H1 (cell line): ENCODE results near the gene F10. TPM values are rescaled to one million over a fixed set of nuclear protein-coding genes. Genes with fewer than 3 reads are reported as not detected.

ENCODE experiments used
- CBX8 ChIP-seq: fragments of 300-800, 300-1000 bp; sonication (generic); IDR thresholded peaks from 2 replicates; pipeline ENCODE4 v1.7.1; 2016; ENCODE audit warnings: low read depth, low read length, borderline replicate concordance
- CEBPB ChIP-seq: IDR thresholded peaks from 2 replicates; pipeline ENCODE4 v1.6.1; 2012; ENCODE audit warnings: low read depth, low read length
- CHD7 ChIP-seq: fragments of 300-600 bp; sonication (generic); IDR thresholded peaks from 2 replicates; pipeline ENCODE4 v1.7.1; 2012; ENCODE audit warnings: low read length, moderate library complexity, mild to moderate bottlenecking, inconsistent platforms; ENCODE audit not compliant: insufficient replicate concordance
- NRF1 ChIP-seq: IDR thresholded peaks from 2 replicates; pipeline ENCODE4 v1.6.1; 2011; ENCODE audit warnings: mild to moderate bottlenecking, low read depth, low read length, improper control_type of control experiment
- polyA plus RNA-seq, 7 experiments: library from polyadenylated mRNA; depleted of rRNA in 3 of 7; stranded (reverse) in 5 of 7; unstranded in 2 of 7; fragments of >200 nt in 5 of 7; fragments of 200-250 nt in 2 of 7; gene quantifications; 1 replicate in 5 of 7; 2 replicates in 1 of 7; 4 replicates in 1 of 7; pipeline versions ENCODE4 v1.2.1 to v1.2.3, GENCODE V29; 2011 to 2013; ENCODE audit warnings: missing spikeins in 2 of 7, mixed read lengths in 2 of 7
- total RNA-seq: library from RNA; stranded (reverse); fragmentation: NEBNext Ultra II Directional; extraction: Animal tissue kit (Norgen Biotek cat#: 25700); gene quantifications from 2 replicates; pipeline ENCODE4 v1.2.1, GENCODE V29; 2021

The F10 gene
- total and polyA plus RNA-seq, 2 of the 8 experiments (the other 6 are each of a cell fraction or from before 2014, with no cell fraction given): 2.0 to 4.2 TPM

GRCh38 chr13:113095146-113096051 lies 27.2 kb upstream of the F10 start (continued):
- TF ChIP-seq CHD7: no peak
- no peak for TF ChIP-seq NRF1
- no peak for TF ChIP-seq CBX8
- no peak for TF ChIP-seq CEBPB
